K562 (cell line): Measurements from ENCODE around the gene ERC2. TPM values are rescaled to one million over a fixed set of nuclear protein-coding genes. Genes with fewer than 3 reads are reported as not detected.

Experiments
- ATAC-seq: fragments of 200-7000 bp; cut with Tn5 transposase; 3 replicates; pipeline ENCODE4 v1.9.1; 2020; ENCODE audit warnings: moderate library complexity
- BruUV-seq: library from RNA; stranded (reverse); fragments of 400-500 nt; replicated peaks from 2 replicates; lab custom pipeline; 2021; lab: Mats Ljungman, UMichigan
- CTCF ChIA-PET: fragments of 300-600 bp; formaldehyde crosslinking; extraction: SDS; loops from one replicate; lab custom pipeline; 2021; ENCODE audit warnings: low intra/inter-chr PET ratio; lab: Yijun Ruan, JAX
- POLR2A ChIA-PET: fragments of 300-600, 350-650 bp; sonication (Branson Sonifier 250); formaldehyde crosslinking; extraction: SDS; loops from one replicate; lab custom pipeline; 2021; ENCODE audit warnings: antibody characterized with exemption, inconsistent platforms; lab: Yijun Ruan, JAX
- DNase-seq, 4 experiments: peaks; one replicate each; pipeline versions ENCODE4 v3.0.0 to v3.0.0-alpha.2; 2011 to 2018; ENCODE audit warnings: low spot score in 3 of 4, mixed read lengths in 3 of 4; ENCODE audit errors: extremely low read depth in 1 of 4
- FAIRE-seq: peaks from 2 replicates; lab custom pipeline; 2011; peaks lifted over from hg19 to GRCh38; lab: Jason Lieb, UNC
- H2AFZ ChIP-seq: 2 replicates; pipeline ENCODE4 v1.6.0; 2011; ENCODE audit warnings: low read depth, low read length, control low read depth, inconsistent platforms
- H3K27ac ChIP-seq: fragments of 200-600 bp; 3 replicates; pipeline ENCODE4 v1.8.0; 2011; ENCODE audit warnings: low read depth, mild to moderate bottlenecking, control low read depth, inconsistent platforms, low read length, moderate library complexity, mixed read lengths; ENCODE audit errors: extremely low read depth
- H3K27me3 ChIP-seq, 2 experiments: fragments of 300-600 bp in 1 of 2; 2 replicates in 1 of 2; 3 replicates in 1 of 2; pipeline versions ENCODE4 v1.6.0 to v1.8.0; 2011; ENCODE audit warnings: inconsistent platforms in 2 of 2, low read length in 2 of 2, mild to moderate bottlenecking in 1 of 2, mixed read lengths in 1 of 2, moderate library complexity in 1 of 2; ENCODE audit not compliant: control insufficient read depth in 2 of 2, insufficient read depth in 2 of 2
- H3K36me3 ChIP-seq: fragments of 300-600 bp; 3 replicates; pipeline ENCODE4 v1.8.0; 2011; ENCODE audit warnings: mild to moderate bottlenecking, low read length, inconsistent platforms; ENCODE audit not compliant: control insufficient read depth, insufficient read depth
- H3K4me1 ChIP-seq, 2 experiments: fragments of 200-600 bp in 1 of 2; replicated peaks in 1 of 2; 2 replicates in 1 of 2; 3 replicates in 1 of 2; pipeline versions ENCODE4 v1.5.1 to v1.8.0; 2011; ENCODE audit warnings: inconsistent platforms in 2 of 2, low read length in 2 of 2, mild to moderate bottlenecking in 1 of 2, mixed read lengths in 1 of 2, moderate library complexity in 1 of 2; ENCODE audit not compliant: control insufficient read depth in 2 of 2, insufficient read depth in 2 of 2
- H3K4me2 ChIP-seq: 2 replicates; pipeline ENCODE4 v1.6.1; 2011; ENCODE audit warnings: low read length, control low read depth, inconsistent platforms, mixed read lengths; ENCODE audit not compliant: insufficient read depth
- H3K4me3 ChIP-seq: fragments of 200-600 bp; sonication (generic), shearing (Covaris generic); 2 replicates; pipeline ENCODE4 v1.5.1; 2016; ENCODE audit warnings: control low read depth, inconsistent platforms
- H3K79me2 ChIP-seq: fragments of 200-600 bp; 3 replicates; pipeline ENCODE4 v1.8.0; 2011; ENCODE audit warnings: low read length, inconsistent platforms; ENCODE audit not compliant: control insufficient read depth, insufficient read depth
- H3K9ac ChIP-seq, 2 experiments: 2 replicates each; pipeline versions ENCODE4 v1.6.0 to v1.6.1; 2011; ENCODE audit warnings: low read depth in 2 of 2, low read length in 2 of 2, control low read depth in 1 of 2, inconsistent platforms in 1 of 2, mild to moderate bottlenecking in 1 of 2, mixed read lengths in 1 of 2; ENCODE audit not compliant: insufficient read depth in 1 of 2
- H3K9me1 ChIP-seq: one replicate; pipeline ENCODE4 v1.6.0; 2011; ENCODE audit warnings: inconsistent platforms, mild to moderate bottlenecking, low read length, moderate library complexity; ENCODE audit not compliant: control insufficient read depth, insufficient read depth
- H3K9me3 ChIP-seq: replicated peaks from 2 replicates; pipeline ENCODE4 v1.5.1; 2011; ENCODE audit warnings: low read depth, low read length, inconsistent platforms; ENCODE audit not compliant: control insufficient read depth, insufficient read depth
- H4K20me1 ChIP-seq: replicated peaks from 2 replicates; pipeline ENCODE4 v1.6.1; 2011; ENCODE audit warnings: low read length, inconsistent platforms, mixed read lengths; ENCODE audit not compliant: control insufficient read depth, insufficient read depth
- ARID1B ChIP-seq: fragments of 450-650 bp; IDR thresholded peaks from 2 replicates; pipeline ENCODE4 v1.6.1; 2016; ENCODE audit warnings: antibody characterized with exemption, mild to moderate bottlenecking, inconsistent platforms
- ATF2 ChIP-seq: sonication (generic); formaldehyde crosslinking; IDR thresholded peaks from 2 replicates; pipeline ENCODE4 v1.8.1; 2022; ENCODE audit warnings: missing genetic modification reagents
- BRD4 ChIP-seq: fragments of 200-600 bp; sonication (generic); IDR thresholded peaks from 2 replicates; pipeline ENCODE4 v1.6.1; 2017; ENCODE audit warnings: inconsistent platforms
- C11orf30 ChIP-seq: fragments of 450-650 bp; IDR thresholded peaks from 2 replicates; pipeline ENCODE4 v1.6.1; 2016; ENCODE audit warnings: low read depth, mild to moderate bottlenecking
- MAFF ChIP-seq: IDR thresholded peaks from 2 replicates; pipeline ENCODE4 v1.6.1; 2012; ENCODE audit warnings: low read length, improper control_type of control experiment
- MAFG ChIP-seq: fragments of 450-650 bp; conservative IDR thresholded peaks from 2 replicates; pipeline ENCODE4 v1.6.1; 2016; ENCODE audit warnings: missing genetic modification characterization, missing compliant biosample characterization
- MAFK ChIP-seq: IDR thresholded peaks from 2 replicates; pipeline ENCODE4 v1.6.1; 2011; ENCODE audit warnings: low read length, improper control_type of control experiment
- RBM22 ChIP-seq: fragments of 200-400 bp; formaldehyde crosslinking; IDR thresholded peaks from 2 replicates; pipeline ENCODE4 v1.6.1; 2018; ENCODE audit warnings: low read length, low read depth; ENCODE audit not compliant: poor library complexity, severe bottlenecking
- ZBTB33 ChIP-seq: sonication (generic); formaldehyde crosslinking; IDR thresholded peaks from 2 replicates; pipeline ENCODE4 v1.8.1; 2023; ENCODE audit warnings: mild to moderate bottlenecking, missing genetic modification reagents
- ZNF316 ChIP-seq: fragments of 450-650 bp; IDR thresholded peaks from 2 replicates; pipeline ENCODE4 v1.6.1; 2016
- ZNF445 ChIP-seq: fragments of 250-450 bp; sonication (Bioruptor Pico); IDR thresholded peaks from 2 replicates; pipeline ENCODE4 v1.4.0; 2020; ENCODE audit warnings: low read depth, mild to moderate bottlenecking, moderate library complexity
- WGBS: fragments of 100-300 bp; shearing (Covaris generic); methylation state at CpG from one replicate; pipeline ENCODE4 v1.1.6; 2016; ENCODE audit warnings: low coverage, mixed read lengths; ENCODE audit not compliant: insufficient coverage; ENCODE audit errors: missing lambda C conversion rate; 5-methylcytosine and 5-hydroxymethylcytosine counted together
- in situ Hi-C: fragments of 300-500 bp; cut with MboI; formaldehyde crosslinking; loops from 4 replicates; pipeline ENCODE4 v1.15.0; 2018; ENCODE audit warnings: inconsistent platforms, mixed read lengths
- intact Hi-C: fragments of 100-400 bp; cut with micrococcal nuclease; formaldehyde crosslinking; loops from 2 replicates; pipeline ENCODE4 v1.14.2; 2022
- polyA plus RNA-seq, 8 experiments: library from polyadenylated mRNA; depleted of rRNA in 4 of 8; stranded (reverse) in 5 of 8; unstranded in 3 of 8; fragments of >200 nt; fragmentation: Nextera tagmentation in 2 of 8; fragmentation: Illumina TruSeq in 1 of 8; extraction: Ambion mirVana in 2 of 8; extraction: Trizol in 1 of 8; gene quantifications; 2 replicates each; pipeline versions ENCODE4 v1.2.1 to v1.2.3, GENCODE V29; 2011 to 2014; ENCODE audit warnings: inconsistent platforms in 1 of 8, missing spikeins in 1 of 8
- total RNA-seq, 7 experiments: library from RNA; depleted of rRNA in 6 of 7; stranded (reverse); fragments of >200 nt in 6 of 7; fragmentation: Illumina TruSeq in 2 of 7; extraction: Trizol in 2 of 7; gene quantifications; 2 replicates each; pipeline versions ENCODE4 v1.2.1 to v1.2.3, GENCODE V29; 2011 to 2021; ENCODE audit warnings: low replicate concordance in 1 of 7
- TF ChIP-seq, protein P1 (sequence below): fragments of 250-450 bp; sonication (Bioruptor Pico); IDR thresholded peaks from 2 replicates; pipeline ENCODE4 v1.4.0; 2020; ENCODE audit warnings: mild to moderate bottlenecking

Gene ERC2
- total and polyA plus RNA-seq, 9 of the 15 experiments (the other 6 are each of a cell fraction or from before 2014, with no cell fraction given), result 0.04 to 0.18 (median 0.07) TPM; not detected in 2

DNA sequence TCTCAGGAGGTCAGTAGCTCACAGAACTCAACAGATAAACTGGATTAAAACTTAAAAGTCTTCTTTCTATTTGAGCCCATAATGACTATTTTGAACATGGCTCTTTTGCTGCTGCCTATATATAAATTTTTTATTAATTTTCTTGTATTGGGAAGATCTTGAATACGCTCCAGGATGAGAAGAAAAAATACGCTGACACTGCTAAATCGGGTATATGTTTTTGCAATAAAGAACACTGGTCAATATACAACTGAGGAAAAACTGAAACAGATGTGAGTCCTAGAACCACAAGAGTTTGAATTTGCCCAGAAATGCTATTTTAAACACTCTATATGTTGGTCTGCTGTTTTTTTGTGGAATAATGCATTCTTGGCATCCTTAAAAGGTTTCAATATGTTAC is 1001.7 kb downstream of the ERC2 start:
- WGBS, result 0% methylated on average over 3 of the region's 3 CpGs
- CTCF ChIA-PET, result no interaction called here
- Histone ChIP-seq H3K9me1 (no peaks in the 10 kb centered on the region), H3K4me2 (no peak overlapping the region), H3K9ac (no peak overlapping the region), H2AFZ (no peak overlapping the region), H4K20me1 (no peaks in the 10 kb centered on the region), H3K9me3 (no peaks in the 10 kb centered on the region), H3K4me3 (no peak overlapping the region), H3K36me3 (no peaks in the 10 kb centered on the region), H3K79me2 (no peaks in the 10 kb centered on the region), H3K4me1 (peaks cover 0 to 4% of the 10 kb centered on the region in 2 experiments; a peak in 2 of 5 replicates), H3K27me3 (peaks cover 2 to 7% of the 10 kb centered on the region in 2 experiments; a peak in 2 of 5 replicates), H3K27ac (no peak overlapping the region)
- ATAC-seq, result no peak
- in situ Hi-C loops, result no loop called here
- TF ChIP-seq C11orf30, result peak; percentile 39; the same call in 1 of the 2 replicates
- TF ChIP-seq MAFG (tag), result 0 out of 2 replicates have a peak, but pooled peaks have one; percentile 50
- TF ChIP-seq, protein P1, sequence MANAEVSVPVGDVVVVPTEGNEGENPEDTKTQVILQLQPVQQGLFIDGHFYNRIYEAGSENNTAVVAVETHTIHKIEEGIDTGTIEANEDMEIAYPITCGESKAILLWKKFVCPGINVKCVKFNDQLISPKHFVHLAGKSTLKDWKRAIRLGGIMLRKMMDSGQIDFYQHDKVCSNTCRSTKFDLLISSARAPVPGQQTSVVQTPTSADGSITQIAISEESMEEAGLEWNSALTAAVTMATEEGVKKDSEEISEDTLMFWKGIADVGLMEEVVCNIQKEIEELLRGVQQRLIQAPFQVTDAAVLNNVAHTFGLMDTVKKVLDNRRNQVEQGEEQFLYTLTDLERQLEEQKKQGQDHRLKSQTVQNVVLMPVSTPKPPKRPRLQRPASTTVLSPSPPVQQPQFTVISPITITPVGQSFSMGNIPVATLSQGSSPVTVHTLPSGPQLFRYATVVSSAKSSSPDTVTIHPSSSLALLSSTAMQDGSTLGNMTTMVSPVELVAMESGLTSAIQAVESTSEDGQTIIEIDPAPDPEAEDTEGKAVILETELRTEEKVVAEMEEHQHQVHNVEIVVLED (CRISPR knock-in tag), result no peak
- peak; percentile 75 for TF ChIP-seq MAFF
- TF ChIP-seq RBM22, result no peak
- TF ChIP-seq BRD4, result no peak
- TF ChIP-seq MAFK, result peak; percentile 76
- no peak for TF ChIP-seq ATF2 (CRISPR knock-in tag)
- TF ChIP-seq ZNF316, result peak; percentile 67
- no peak for TF ChIP-seq ZBTB33 (CRISPR knock-in tag)
- no peak for TF ChIP-seq ZNF445 (CRISPR knock-in tag)
- no peak for TF ChIP-seq ARID1B
- intact Hi-C loops, result no loop called here
- FAIRE-seq, result no peak
- POLR2A ChIA-PET, result interaction anchor here (0.7 kb wide), 1 partner anchor 22 kb away, joined by 5 read pairs; no protein-coding TSS in a partner anchor
- no peak for DNase-seq
- BruUV-seq, result no TSS peak
